Measurements from ENCODE around the gene SIT1.

Gene SIT1

GRCh38 chr9:35628389-35628991 is 22.2 kb downstream of the SIT1 start:
- ATAC-seq: no peak
- TF ChIP-seq ARNTL (CRISPR knock-in tag; IDR thresholded peaks at IDR 0.05; ENCODE audit: borderline replicate concordance, low read depth) (no peak), SNAI2 (CRISPR knock-in tag; IDR thresholded peaks at IDR 0.05) (no peak), TSHZ2 (CRISPR knock-in tag; IDR thresholded peaks at IDR 0.05) (no peak), ZFP30 (CRISPR knock-in tag; IDR thresholded peaks at IDR 0.05) (no peak), OSR1 (CRISPR knock-in tag; IDR thresholded peaks at IDR 0.05) (no peak), TCF4 (CRISPR knock-in tag; IDR thresholded peaks at IDR 0.05; ENCODE audit: borderline replicate concordance) (no peak), ISL1 (CRISPR knock-in tag; IDR thresholded peaks at IDR 0.05) (no peak), ZFP3 (CRISPR knock-in tag; IDR thresholded peaks at IDR 0.05) (no peak), GLIS3 (CRISPR knock-in tag; IDR thresholded peaks at IDR 0.05) (no peak), RARB (CRISPR knock-in tag; IDR thresholded peaks at IDR 0.05) (no peak), CREB5 (CRISPR knock-in tag; IDR thresholded peaks at IDR 0.05; ENCODE audit: low read depth) (no peak), PPARA (CRISPR knock-in tag; IDR thresholded peaks at IDR 0.05; ENCODE audit: borderline replicate concordance) (no peak), POU6F1 (CRISPR knock-in tag; IDR thresholded peaks at IDR 0.05; ENCODE audit: borderline replicate concordance, low read depth) (no peak), TOX (CRISPR knock-in tag; IDR thresholded peaks at IDR 0.05; ENCODE audit: borderline replicate concordance) (no peak), ZNF565 (CRISPR knock-in tag; conservative IDR thresholded peaks at IDR 0.05; ENCODE audit: low read depth) (no peak)

- no peak for TF ChIP-seq CREB5 (CRISPR knock-in tag; IDR thresholded peaks at IDR 0.05; ENCODE audit: low read depth)
- TF ChIP-seq BACH2 (CRISPR knock-in tag; IDR thresholded peaks at IDR 0.05; ENCODE audit: borderline replicate concordance): no peak
- no peak for TF ChIP-seq ZFP3 (CRISPR knock-in tag; IDR thresholded peaks at IDR 0.05)
- no peak for TF ChIP-seq TCF4 (CRISPR knock-in tag; IDR thresholded peaks at IDR 0.05; ENCODE audit: borderline replicate concordance)
- TF ChIP-seq OSR1 (CRISPR knock-in tag; IDR thresholded peaks at IDR 0.05): no peak
- no peak for TF ChIP-seq ISL1 (CRISPR knock-in tag; IDR thresholded peaks at IDR 0.05)
- TF ChIP-seq ESRRG (CRISPR knock-in tag; IDR thresholded peaks at IDR 0.05): no peak
- TF ChIP-seq RARB (CRISPR knock-in tag; IDR thresholded peaks at IDR 0.05): no peak
- no peak for TF ChIP-seq TSHZ2 (CRISPR knock-in tag; IDR thresholded peaks at IDR 0.05)
- no peak for TF ChIP-seq ZNF565 (CRISPR knock-in tag; conservative IDR thresholded peaks at IDR 0.05; ENCODE audit: low read depth)
- no peak for TF ChIP-seq TOX (CRISPR knock-in tag; IDR thresholded peaks at IDR 0.05; ENCODE audit: borderline replicate concordance)
- no peak for ATAC-seq
Observed at GRCh38 chr9:35627575-35627974, 23.2 kb downstream of the SIT1 start.

- ATAC-seq: no peak
- TF ChIP-seq TSHZ2 (CRISPR knock-in tag; IDR thresholded peaks at IDR 0.05): no peak
- no peak for TF ChIP-seq SNAI2 (CRISPR knock-in tag; IDR thresholded peaks at IDR 0.05)
- no peak for TF ChIP-seq TCF4 (CRISPR knock-in tag; IDR thresholded peaks at IDR 0.05; ENCODE audit: borderline replicate concordance)
- TF ChIP-seq ZFP30 (CRISPR knock-in tag; IDR thresholded peaks at IDR 0.05): no peak
- no peak for TF ChIP-seq ESRRG (CRISPR knock-in tag; IDR thresholded peaks at IDR 0.05)
- no peak for TF ChIP-seq TOX (CRISPR knock-in tag; IDR thresholded peaks at IDR 0.05; ENCODE audit: borderline replicate concordance)
- TF ChIP-seq ZNF565 (CRISPR knock-in tag; conservative IDR thresholded peaks at IDR 0.05; ENCODE audit: low read depth): no peak
- TF ChIP-seq PPARA (CRISPR knock-in tag; IDR thresholded peaks at IDR 0.05; ENCODE audit: borderline replicate concordance): no peak
- no peak for TF ChIP-seq POU6F1 (CRISPR knock-in tag; IDR thresholded peaks at IDR 0.05; ENCODE audit: borderline replicate concordance, low read depth)
- no peak for TF ChIP-seq CREB5 (CRISPR knock-in tag; IDR thresholded peaks at IDR 0.05; ENCODE audit: low read depth)
Observed at GRCh38 chr9:35619800-35620158, 31.0 kb downstream of the SIT1 start.
